ENCODE results near the gene ABHD17A. TPM values are rescaled to one million over a fixed set of nuclear protein-coding genes. Genes with fewer than 3 reads are reported as not detected.

ABHD17A gene
- total and polyA plus RNA-seq, 9 of the 15 experiments (the other 6 are each of a cell fraction or from before 2014, with no cell fraction given) = 0.04 to 135 (median 21.8) TPM; not detected in 1

DNA sequence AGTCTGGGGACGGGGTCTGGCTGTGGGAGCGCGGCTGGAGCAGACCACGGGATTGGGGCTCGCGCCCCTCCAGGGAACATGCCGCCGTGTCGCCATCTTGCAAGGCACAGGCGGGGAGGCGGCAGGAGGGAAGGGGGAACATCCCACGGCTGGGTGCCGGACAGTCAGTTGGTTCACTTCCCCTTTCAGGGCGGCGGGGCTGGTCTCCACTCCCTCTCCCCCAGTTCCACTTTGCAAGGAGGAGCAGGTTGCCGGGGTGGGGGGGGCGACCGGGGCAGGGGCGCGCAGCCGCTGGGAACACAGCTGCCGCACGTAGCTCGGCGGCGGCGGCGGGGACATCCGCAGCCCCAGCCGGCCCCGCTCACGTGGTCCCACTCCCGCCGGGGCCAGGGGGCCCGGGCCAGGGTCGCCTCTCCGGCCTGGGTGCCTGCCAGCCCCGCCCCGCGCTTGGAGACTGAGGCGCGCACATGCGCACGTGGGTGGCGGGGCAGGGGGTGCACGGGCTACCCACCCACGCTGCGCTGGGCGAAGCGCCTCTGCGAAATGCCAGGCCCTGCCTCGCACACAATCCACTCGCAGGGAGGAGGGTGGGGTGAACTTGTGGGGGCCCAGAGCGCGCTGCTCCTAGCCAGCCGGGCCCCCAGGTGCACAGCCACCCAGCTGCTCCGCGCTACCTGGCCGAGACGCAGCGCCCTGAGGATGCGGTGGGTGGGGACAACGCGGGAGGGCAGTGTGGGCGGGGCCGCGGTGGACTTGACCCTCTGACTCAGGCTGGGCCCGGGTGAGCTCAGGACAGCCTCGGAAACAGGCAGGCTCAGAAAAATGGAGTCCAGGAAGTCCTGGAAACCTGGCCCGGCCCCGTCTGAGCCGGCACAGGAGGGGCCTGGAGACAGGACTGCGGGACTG, 28.3 kb downstream of the ABHD17A start (continued):
- TF ChIP-seq, protein P1, sequence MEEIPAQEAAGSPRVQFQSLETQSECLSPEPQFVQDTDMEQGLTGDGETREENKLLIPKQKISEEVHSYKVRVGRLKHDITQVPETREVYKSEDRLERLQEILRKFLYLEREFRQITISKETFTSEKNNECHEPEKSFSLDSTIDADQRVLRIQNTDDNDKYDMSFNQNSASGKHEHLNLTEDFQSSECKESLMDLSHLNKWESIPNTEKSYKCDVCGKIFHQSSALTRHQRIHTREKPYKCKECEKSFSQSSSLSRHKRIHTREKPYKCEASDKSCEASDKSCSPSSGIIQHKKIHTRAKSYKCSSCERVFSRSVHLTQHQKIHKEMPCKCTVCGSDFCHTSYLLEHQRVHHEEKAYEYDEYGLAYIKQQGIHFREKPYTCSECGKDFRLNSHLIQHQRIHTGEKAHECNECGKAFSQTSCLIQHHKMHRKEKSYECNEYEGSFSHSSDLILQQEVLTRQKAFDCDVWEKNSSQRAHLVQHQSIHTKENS (CRISPR knock-in tag; IDR thresholded peaks at IDR 0.05) = no peak
- TF ChIP-seq, protein P2, sequence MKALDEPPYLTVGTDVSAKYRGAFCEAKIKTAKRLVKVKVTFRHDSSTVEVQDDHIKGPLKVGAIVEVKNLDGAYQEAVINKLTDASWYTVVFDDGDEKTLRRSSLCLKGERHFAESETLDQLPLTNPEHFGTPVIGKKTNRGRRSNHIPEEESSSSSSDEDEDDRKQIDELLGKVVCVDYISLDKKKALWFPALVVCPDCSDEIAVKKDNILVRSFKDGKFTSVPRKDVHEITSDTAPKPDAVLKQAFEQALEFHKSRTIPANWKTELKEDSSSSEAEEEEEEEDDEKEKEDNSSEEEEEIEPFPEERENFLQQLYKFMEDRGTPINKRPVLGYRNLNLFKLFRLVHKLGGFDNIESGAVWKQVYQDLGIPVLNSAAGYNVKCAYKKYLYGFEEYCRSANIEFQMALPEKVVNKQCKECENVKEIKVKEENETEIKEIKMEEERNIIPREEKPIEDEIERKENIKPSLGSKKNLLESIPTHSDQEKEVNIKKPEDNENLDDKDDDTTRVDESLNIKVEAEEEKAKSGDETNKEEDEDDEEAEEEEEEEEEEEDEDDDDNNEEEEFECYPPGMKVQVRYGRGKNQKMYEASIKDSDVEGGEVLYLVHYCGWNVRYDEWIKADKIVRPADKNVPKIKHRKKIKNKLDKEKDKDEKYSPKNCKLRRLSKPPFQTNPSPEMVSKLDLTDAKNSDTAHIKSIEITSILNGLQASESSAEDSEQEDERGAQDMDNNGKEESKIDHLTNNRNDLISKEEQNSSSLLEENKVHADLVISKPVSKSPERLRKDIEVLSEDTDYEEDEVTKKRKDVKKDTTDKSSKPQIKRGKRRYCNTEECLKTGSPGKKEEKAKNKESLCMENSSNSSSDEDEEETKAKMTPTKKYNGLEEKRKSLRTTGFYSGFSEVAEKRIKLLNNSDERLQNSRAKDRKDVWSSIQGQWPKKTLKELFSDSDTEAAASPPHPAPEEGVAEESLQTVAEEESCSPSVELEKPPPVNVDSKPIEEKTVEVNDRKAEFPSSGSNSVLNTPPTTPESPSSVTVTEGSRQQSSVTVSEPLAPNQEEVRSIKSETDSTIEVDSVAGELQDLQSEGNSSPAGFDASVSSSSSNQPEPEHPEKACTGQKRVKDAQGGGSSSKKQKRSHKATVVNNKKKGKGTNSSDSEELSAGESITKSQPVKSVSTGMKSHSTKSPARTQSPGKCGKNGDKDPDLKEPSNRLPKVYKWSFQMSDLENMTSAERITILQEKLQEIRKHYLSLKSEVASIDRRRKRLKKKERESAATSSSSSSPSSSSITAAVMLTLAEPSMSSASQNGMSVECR (CRISPR knock-in tag; IDR thresholded peaks at IDR 0.05) = peak; percentile 4; the same call in 1 of the 2 replicates
- TF ChIP-seq MAFK (IDR thresholded peaks at IDR 0.05; ENCODE audit: low read length) = no peak
- TF ChIP-seq ZNF76 (CRISPR knock-in tag; IDR thresholded peaks at IDR 0.05; ENCODE audit: borderline replicate concordance) = no peak
- TF ChIP-seq, protein P3, sequence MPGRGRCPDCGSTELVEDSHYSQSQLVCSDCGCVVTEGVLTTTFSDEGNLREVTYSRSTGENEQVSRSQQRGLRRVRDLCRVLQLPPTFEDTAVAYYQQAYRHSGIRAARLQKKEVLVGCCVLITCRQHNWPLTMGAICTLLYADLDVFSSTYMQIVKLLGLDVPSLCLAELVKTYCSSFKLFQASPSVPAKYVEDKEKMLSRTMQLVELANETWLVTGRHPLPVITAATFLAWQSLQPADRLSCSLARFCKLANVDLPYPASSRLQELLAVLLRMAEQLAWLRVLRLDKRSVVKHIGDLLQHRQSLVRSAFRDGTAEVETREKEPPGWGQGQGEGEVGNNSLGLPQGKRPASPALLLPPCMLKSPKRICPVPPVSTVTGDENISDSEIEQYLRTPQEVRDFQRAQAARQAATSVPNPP (IDR thresholded peaks at IDR 0.05; ENCODE audit: borderline replicate concordance, insufficient read depth, insufficient read length) = no peak
- no peak for TF ChIP-seq NFXL1 (CRISPR knock-in tag; IDR thresholded peaks at IDR 0.05)
- TF ChIP-seq ELF4 (CRISPR knock-in tag; IDR thresholded peaks at IDR 0.05) = no peak
- no peak for TF ChIP-seq ZNF146 (CRISPR knock-in tag; IDR thresholded peaks at IDR 0.05; ENCODE audit: unreplicated experiment)
- TF ChIP-seq ZNF224 (CRISPR knock-in tag; IDR thresholded peaks at IDR 0.05) = no peak
- TF ChIP-seq, protein P4, sequence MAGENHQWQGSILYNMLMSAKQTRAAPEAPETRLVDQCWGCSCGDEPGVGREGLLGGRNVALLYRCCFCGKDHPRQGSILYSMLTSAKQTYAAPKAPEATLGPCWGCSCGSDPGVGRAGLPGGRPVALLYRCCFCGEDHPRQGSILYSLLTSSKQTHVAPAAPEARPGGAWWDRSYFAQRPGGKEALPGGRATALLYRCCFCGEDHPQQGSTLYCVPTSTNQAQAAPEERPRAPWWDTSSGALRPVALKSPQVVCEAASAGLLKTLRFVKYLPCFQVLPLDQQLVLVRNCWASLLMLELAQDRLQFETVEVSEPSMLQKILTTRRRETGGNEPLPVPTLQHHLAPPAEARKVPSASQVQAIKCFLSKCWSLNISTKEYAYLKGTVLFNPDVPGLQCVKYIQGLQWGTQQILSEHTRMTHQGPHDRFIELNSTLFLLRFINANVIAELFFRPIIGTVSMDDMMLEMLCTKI (IDR thresholded peaks at IDR 0.05; ENCODE audit: partially characterized antibody) = no peak
- TF ChIP-seq, protein P5, sequence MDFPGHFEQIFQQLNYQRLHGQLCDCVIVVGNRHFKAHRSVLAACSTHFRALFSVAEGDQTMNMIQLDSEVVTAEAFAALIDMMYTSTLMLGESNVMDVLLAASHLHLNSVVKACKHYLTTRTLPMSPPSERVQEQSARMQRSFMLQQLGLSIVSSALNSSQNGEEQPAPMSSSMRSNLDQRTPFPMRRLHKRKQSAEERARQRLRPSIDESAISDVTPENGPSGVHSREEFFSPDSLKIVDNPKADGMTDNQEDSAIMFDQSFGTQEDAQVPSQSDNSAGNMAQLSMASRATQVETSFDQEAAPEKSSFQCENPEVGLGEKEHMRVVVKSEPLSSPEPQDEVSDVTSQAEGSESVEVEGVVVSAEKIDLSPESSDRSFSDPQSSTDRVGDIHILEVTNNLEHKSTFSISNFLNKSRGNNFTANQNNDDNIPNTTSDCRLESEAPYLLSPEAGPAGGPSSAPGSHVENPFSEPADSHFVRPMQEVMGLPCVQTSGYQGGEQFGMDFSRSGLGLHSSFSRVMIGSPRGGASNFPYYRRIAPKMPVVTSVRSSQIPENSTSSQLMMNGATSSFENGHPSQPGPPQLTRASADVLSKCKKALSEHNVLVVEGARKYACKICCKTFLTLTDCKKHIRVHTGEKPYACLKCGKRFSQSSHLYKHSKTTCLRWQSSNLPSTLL (IDR thresholded peaks at IDR 0.05) = no peak

Measured in K562 (cell line).